GM21447 (cell line): ENCODE data around the gene FADD.
"Not testable (repeated sequence)": the region's sequence is repeated elsewhere in the genome, so short reads cannot be mapped to it uniquely, and the experiment has no call there.

Experiments used
- ATAC-seq: cut with Tn5 transposase; IDR thresholded peaks from one replicate; pipeline ENCODE4 v1.9.1; 2021; ENCODE audit not compliant: unreplicated experiment

Gene FADD

DNA sequence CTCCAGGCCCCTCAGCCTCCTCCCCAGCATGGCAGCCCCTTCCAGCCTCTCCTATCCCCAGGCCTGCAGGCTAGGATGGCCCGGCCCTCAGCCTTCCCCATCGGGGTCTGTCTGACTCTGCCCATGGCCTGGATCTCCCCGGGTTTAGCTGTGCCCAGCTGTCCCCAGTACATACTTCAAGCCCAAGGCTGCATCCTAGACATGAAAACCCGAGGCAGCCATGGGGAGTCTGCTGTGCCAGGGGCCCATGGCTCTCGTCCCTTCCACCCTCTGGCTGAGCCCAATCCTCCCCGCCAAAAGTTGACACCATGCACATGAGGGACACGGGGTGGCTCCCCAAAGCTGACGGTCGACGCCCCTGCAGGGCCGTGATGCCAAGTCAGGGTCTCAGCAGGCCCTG is 22.2 kb upstream of the FADD start:
- no peak for ATAC-seq

DNA sequence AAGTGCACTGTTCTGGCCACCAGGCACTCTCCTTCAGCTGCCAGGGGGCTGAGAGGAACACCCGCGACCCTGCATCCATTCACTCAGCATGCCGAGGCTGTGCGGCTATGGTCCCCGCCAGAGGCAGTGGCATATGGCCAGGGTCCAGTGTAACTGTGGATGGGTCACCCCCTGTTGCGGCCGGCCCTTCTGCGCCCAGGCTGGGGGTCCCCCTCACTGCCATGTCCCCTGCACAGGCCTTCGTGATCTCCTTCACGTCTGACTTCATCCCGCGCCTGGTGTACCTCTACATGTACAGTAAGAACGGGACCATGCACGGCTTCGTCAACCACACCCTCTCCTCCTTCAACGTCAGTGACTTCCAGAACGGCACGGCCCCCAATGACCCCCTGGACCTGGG is 20.8 kb upstream of the FADD start:
- ATAC-seq = no peak

- ATAC-seq = no peak
Observed at GRCh38 chr11:70183032-70183431, 20.1 kb upstream of the FADD start.

GRCh38 chr11:70183483-70184176 is 19.5 kb upstream of the FADD start:
- no peak for ATAC-seq

GRCh38 chr11:70184396-70184795 is 18.7 kb upstream of the FADD start:
- ATAC-seq = no peak

- ATAC-seq = no peak
Observed at GRCh38 chr11:70185348-70186055, 17.6 kb upstream of the FADD start.

DNA sequence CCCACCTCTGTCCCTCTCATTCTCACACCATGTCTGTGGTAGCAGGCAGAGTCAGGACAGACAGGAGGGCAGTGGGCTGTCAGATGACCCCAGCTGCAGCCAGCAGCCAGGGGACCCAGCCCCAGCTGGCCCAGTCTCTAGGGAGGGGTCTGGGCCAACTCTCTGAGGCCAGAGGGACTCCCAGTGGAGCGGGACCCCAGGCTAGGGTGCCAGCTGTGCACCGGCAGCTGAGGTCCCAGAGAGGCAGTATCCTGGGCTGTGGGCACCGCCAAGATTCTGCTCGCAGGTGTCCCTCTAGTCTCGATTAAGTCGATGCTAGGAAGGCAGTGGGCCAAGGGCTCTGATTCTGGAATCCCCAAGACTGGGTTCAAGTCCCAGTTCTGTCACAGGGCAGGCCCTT is 16.7 kb upstream of the FADD start:
- no peak for ATAC-seq

GRCh38 chr11:70186936-70187335 is 16.2 kb upstream of the FADD start:
- ATAC-seq = no peak

GRCh38 chr11:70187771-70188170 is 15.3 kb upstream of the FADD start:
- ATAC-seq = no peak

DNA sequence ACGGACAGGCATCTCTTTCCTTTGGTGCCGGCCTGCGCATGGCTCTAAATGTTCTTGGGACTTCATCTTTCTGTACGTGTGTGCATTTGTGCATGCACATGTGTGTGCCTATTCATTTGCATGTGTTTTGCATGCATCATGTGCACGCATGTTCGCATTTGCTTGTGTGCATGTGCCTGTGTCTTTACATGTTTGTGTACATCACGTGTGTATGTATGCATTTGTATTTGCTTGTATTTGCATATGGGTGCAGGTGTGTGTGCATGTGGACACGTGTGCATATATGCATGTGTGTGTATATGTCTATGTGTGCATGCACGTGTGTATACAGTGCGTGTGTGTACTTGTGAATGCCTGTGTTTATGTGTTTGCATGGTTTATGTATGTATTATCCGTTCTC is 13.5 kb upstream of the FADD start:
- ATAC-seq = no peak

DNA sequence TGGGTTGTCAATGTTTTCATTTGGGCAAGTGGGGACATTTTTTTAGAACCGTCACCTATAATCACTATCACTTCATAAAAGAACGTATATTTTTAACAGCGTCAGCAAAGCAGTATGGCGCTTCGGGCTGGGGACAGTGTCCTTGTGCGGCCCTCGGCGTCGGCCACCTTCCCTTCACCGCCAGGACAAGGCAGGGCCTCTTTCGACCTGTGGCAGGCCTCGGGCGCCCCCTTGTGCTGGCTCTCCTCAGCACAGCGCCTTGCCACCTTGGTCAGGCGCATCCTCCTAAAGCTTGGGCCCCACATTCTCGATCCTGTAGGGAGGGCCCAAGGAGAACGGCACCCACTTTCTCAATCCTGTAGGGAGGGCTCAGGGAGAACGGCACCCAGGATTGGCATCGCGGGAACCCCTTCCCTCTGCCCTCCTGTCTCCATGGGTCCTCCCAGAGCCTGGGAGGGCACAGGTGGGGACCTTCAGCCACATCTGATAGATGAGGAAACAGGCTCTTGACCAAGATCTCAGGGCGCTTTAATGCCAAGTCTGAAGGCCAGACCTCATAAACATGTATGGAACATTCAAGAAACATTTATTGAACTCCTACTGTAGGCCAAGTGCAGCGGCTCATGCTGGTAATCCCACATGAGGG is 11.5 kb upstream of the FADD start:
- no peak for ATAC-seq

DNA sequence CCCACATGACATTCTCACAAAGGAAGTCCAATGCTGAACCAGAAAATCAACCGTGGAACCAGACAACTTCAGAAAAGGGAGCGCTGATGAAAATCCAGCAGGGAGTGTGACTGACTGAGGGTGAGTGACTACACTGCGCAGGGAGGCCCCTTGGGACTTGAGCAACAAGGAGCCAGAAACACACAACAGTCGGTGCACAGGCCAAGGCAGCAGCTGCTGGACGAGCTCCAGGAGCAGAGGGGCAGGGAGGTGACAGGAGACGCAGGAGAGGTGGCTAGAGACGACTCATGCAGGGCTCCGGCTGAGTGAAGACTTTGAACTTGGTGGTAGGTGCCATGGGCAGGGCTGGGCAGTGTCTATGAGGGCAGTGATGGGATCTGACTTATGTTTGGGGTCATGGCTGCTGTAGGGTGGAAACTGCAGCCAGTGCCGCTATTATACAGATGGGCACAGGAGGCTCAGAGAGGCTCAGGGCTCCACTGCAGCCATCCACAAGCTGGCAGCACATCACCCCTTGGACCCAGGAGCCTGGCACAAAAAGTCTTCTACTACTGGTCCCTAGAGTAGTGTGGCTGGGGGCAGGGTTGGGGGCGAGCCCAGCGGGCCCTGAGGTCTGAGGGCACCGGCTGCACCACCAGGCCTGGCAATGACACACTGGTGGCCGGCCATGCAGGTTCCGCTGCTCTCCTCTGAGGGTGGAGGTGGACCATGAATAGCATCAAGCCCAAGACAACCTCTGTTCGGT is 10.3 kb upstream of the FADD start:
- ATAC-seq = no peak

DNA sequence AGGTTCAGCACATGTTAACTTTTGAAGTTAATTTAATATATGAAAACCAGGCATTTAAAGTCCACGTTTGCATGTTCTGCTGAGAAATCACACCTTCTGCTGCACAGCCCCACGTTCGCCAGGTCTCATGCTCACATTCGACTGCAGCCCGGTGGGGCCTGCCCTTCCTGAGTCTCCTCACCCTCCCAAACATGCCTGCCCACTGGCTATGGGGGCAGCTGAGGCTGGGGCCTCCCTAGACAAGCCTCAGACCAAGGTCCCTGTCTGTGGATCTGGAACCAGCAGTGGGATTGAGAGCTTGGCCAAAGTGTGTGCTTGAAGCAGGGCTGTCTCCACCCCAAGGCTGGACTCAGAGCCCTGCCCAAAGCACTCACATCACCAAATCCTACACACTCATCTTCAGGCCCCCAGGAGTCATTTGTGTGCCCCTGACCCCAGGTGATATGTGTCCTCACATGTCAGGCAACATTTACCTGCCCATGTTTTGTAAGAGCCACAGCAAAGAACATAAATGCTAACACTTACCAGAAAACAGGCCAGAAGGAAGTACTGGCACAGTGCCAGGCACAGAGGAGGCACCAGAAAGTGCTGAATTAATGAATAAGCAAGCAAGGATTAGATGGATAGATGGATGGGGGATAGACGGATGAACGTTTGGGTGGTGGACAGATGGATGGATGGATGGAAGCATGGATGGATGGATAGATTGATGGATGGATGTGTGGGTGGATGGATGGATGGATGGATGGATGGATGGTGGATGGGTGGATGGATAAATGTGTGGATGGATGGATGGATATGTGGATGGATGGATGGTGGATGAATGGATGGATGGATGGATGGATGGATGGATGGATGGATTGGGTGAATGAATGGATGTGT is 9.4 kb upstream of the FADD start:
- no peak for ATAC-seq

DNA sequence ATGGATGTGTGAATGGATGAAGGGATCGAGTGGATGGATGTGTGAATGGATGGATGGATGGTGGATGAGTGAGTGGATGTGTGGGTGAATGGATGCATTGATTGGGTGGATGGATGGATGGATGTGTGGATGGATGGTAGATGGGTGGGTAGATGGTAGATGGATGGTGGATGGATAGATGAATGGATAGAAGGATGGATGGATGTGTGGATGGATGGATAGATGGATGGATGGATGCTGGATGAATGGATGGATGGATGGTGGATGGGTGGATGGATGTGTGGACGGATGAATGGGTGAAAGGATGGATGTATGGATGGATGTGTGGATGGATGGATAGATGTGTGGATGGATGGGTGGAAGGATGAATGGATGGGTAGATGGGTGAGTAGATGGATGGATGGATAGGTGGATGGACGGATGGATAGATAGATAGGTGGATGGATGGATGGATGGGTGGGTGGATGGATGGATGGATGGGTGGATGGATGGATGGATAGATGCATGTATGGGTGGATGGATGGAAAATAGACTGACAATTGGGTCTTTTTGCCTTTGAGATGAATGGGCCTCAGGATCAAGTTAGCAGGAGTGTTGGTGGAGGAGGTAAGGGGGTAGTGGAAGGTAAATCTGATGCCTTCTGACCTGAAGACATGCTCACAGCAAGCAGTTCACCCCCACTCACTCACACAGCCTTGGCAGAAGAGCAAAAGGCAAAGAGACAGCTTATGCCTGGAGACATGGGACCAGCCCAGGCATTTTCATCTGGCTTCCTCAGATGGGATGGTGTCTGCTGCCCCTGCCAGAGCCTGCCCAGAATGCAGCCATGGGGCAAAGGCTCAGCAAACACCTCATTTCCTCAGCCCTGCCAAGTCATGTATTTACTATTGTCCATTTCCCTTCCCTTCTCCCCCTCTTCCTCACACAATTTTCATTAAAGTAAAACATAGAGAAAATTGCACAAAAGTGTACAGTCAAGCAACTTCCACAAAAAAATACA is 8.0 kb upstream of the FADD start:
- no peak for ATAC-seq

- ATAC-seq = no peak
Observed at GRCh38 chr11:70200212-70200844, 2.8 kb upstream of the FADD start.

- ATAC-seq = not testable (repeated sequence)
Observed at GRCh38 chr11:70201047-70201446, 2.0 kb upstream of the FADD start.

DNA sequence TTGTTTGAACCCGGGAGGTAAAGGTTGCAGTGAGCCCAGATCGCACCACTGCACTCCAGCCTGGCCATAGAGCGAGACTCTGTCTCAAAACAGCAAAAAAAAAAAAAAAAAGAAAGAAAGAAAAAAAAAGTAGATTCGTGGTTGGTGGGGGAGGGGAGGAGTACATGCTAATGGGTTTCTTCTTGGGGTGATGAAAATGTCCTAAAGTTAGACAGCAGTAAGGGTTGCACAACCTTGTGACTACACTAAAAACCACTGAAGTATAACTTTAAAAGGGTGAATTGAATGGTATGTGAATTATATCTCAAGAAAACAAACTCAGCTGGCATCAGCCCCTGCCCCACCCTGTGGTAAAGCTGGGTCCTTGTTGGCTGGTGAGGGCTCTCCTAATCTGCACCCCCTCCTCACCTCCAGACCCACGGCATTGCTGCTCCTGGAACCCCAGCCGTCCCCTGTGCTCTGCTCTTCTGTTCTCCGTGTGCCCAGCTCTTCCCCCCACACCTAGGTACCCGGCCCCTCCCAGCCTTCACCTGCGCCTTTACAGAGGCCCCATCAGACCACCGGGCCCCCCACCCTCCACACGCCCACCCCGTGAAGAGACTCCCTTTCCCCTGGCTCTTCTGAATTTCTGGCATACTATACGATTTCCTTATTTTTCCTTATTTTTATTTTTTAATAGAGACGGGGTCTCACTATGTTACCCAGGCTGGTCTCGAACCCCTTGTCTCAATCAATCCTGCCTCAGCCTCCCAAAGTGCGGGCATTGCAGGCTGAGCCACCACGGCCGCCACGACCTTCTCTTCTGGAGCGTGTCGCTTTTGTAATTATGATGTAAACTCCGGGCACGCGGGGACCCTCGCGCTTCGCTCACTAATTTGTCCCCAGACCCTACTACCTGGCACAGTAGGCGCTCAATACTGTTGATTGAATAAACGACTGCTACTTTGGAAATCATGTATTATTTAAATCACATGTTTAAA is 924 bp upstream of the FADD start:
- ATAC-seq = no peak
